ENCODE measurements around the gene BEND3.
A peak's percentile ranks its signal among the peaks of the same experiment; 100 is the strongest.

BEND3 gene

DNA sequence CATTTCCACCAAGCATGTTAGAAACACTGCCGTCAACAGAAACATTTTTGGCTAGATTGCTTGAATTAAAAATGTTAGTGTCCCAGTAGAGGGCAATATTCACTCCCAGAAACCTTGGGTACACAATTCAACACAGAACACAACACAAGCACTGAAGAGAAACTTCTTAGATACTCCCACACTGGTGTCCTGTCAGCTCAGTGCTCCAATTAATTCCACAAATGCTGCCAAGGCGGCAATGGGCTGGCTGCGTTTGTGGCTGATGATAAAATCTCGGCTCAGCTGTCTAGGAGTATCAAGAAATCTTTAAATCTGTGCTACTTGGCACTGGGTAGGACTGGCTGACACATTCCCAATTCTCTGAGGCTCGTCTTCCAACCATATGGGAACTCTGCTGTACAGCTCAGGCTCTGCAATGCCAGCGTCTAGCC is 39.3 kb downstream of the BEND3 start:
- in situ Hi-C loops (cut with HindIII; ENCODE audit: low sequenced_read_pairs), result no loop called here
- DNase-seq (ENCODE audit: low read depth, low spot score), result peak; percentile 27
- TF ChIP-seq, protein P1, sequence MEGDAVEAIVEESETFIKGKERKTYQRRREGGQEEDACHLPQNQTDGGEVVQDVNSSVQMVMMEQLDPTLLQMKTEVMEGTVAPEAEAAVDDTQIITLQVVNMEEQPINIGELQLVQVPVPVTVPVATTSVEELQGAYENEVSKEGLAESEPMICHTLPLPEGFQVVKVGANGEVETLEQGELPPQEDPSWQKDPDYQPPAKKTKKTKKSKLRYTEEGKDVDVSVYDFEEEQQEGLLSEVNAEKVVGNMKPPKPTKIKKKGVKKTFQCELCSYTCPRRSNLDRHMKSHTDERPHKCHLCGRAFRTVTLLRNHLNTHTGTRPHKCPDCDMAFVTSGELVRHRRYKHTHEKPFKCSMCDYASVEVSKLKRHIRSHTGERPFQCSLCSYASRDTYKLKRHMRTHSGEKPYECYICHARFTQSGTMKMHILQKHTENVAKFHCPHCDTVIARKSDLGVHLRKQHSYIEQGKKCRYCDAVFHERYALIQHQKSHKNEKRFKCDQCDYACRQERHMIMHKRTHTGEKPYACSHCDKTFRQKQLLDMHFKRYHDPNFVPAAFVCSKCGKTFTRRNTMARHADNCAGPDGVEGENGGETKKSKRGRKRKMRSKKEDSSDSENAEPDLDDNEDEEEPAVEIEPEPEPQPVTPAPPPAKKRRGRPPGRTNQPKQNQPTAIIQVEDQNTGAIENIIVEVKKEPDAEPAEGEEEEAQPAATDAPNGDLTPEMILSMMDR (IDR thresholded peaks at IDR 0.05; ENCODE audit: low read depth, low read length), result peak; percentile 17
- H3K4me3 ChIP-seq (ENCODE audit: low read depth, low read length), result no peak overlapping the region

DNA sequence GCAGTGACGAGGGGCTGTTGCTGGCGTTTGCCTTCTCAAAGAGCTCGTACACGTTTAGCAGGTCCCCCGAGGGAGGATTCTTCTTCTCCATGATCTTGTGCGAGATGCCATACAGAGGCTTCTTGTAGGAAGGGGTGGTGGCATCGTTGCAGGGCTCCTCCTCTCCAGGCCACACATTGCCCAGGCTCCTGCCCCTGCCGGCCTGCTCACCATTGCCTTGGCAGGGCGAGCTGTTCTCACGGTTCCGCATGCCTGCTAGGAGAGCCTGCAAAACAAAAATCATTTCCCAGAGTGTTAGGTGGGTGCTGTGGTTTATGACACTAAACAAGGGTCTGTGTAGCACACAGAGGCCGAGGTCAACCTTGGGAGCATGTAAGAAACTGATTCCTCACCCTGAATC is 44.6 kb downstream of the BEND3 start:
- no peak for DNase-seq (ENCODE audit: low read depth, low spot score)
- in situ Hi-C loops (cut with HindIII; ENCODE audit: low sequenced_read_pairs), result no loop called here

DNA sequence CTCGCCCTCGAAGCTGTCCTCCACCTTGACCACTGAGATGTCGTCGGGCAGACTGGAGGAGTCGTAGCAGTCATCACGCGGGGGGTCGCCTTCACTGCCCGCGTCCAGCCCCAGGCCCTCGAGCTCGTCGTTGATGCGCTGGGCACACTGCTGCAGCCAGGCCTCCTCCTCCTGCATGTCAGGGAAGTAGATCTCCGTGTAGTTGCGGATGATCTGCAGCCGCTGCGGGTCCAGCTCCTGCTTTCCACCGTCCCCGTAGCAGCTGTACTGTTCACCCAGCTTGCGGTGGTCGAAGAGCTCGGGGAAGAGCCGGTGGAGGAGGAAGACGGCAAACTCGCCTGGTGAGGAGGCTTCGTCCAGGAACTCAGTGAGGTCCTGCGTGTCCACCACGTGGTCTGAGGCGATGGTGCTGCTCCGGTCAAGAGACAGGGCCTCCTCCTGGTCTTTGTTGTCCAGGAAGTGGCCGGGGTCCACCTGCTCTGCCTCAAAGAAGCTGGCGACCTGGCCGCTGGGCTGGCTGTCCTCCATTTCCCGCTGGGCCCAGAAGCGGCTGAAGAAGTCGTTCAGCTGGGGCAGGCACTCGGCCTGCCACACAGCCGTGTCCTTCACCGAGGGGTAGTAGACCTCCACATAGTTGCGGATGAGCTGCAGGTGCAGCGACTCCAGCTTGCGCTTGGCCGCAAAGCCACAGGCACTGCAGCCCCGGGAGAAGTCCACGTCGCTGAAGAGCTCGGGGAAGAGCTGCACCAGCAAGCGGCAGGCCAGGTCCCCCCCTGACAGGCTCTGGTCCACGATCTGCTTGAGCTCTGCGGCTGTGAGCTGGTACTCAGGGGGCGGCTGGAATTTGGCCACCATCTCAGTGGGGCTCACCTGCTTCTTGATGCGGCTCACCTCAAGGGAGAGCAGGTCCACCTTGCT is 45.4 kb downstream of the BEND3 start:
- no peak overlapping the region for H3K4me3 ChIP-seq (ENCODE audit: low read depth, low read length)
- in situ Hi-C loops (cut with HindIII; ENCODE audit: low sequenced_read_pairs), result no loop called here
- DNase-seq (ENCODE audit: low read depth, low spot score), result no peak
- TF ChIP-seq, protein P1 (IDR thresholded peaks at IDR 0.05; ENCODE audit: low read depth, low read length), result no peak

More for the DNA sequence above, 44.6 kb downstream of the BEND3 start:
- H3K4me3 ChIP-seq (ENCODE audit: low read depth, low read length), result no peak overlapping the region
- TF ChIP-seq, protein P1 (IDR thresholded peaks at IDR 0.05; ENCODE audit: low read depth, low read length), result no peak

DNA sequence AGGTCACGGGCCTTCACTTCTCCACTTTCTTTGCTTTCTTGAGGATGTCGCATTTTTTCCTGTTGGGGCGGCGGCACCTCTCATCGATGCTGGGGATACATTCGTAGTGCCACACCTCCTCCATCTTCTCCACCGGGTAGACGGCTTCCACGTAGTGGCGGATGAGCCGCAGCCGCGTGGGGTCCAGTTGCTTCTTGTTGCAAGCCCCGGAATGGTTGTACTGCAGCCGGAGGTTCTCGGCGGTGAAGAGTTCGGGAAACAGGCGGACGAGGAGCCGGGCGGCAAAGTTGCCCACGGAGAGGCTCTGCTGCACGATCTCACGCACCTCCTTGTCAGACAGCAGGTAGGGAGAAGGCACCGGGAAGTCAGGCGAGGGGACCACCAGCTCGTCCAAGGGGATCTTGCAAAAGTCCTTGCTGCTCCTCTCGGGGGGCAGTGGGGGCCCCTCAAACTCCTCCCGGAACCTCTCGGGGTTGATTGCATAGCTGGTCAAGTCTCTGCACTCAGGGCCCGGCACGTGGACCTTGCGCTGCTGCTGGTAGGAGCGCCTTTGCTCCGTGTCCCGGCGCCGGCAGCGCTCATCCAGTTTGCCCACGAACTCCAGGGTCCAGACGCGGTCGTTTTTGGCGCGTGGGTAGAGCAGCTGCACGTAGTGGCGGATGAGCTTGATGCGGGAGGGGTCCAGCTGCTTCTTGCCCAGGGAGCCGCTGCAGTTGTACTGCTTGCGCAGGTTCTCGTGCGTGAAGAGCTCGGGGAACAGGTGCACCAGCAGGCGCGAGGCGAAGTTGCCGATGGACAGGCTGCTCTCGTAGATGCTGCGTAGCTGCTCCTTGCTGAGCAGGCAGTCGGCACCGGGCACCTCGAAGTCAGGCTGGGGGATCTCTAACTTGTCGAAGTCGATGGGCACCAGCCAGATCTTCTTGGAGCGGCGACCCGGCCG is 46.4 kb downstream of the BEND3 start:
- TF ChIP-seq, protein P1 (IDR thresholded peaks at IDR 0.05; ENCODE audit: low read depth, low read length), result no peak
- H3K4me3 ChIP-seq (ENCODE audit: low read depth, low read length), result no peak overlapping the region
- DNase-seq (ENCODE audit: low read depth, low spot score), result no peak
- in situ Hi-C loops (cut with HindIII; ENCODE audit: low sequenced_read_pairs), result no loop called here

DNA sequence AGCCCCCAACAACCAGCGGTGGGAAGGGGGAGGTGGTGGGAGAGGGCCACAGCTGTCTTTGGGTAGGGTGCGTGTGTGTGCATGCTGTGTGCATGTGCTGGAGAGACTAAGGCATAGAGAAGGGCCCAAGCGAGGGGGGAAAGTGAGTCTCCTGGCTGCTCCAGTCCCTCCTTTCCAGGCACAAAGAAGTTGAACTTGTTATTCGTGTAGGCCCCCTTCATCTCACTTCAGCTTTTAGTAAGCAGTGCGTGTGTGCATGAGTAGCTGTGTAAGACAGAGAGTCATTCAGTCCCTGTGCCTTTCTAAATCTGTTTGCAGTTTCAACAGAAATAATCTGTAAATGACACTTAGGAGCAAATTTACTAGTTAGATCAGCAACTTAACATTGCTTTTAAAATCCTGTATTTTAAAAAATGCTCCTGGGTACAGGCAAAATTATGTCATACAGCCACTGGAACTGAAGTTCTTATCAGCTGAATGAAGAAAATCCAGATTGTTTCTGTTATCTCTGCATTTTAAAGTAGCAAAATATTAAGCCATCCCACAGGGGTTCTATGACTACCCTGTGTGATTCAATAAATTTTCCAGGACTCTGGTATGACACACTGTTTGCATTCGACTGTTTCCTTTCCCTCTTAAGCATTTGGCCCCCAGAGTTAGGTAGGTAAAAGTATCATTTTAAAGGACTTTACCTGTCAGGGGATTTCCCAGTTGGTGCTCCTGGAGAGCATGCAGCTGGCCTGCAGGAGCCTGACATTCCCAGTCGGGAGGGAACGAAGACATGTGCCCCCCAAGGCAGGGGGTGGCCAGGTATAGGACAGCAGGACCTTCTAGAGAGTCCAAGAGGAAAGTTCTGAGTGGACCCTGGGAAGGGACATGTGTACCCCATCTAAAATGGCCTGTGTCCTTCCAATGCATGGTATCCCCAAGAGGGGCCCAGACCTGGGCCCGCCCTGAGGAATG is 48.3 kb downstream of the BEND3 start:
- no peak for DNase-seq (ENCODE audit: low read depth, low spot score)
- TF ChIP-seq, protein P1 (IDR thresholded peaks at IDR 0.05; ENCODE audit: low read depth, low read length), result no peak
- in situ Hi-C loops (cut with HindIII; ENCODE audit: low sequenced_read_pairs), result no loop called here
- no peak overlapping the region for H3K4me3 ChIP-seq (ENCODE audit: low read depth, low read length)
